ENCODE data around the gene NUP133. TPM values are rescaled to one million over a fixed set of nuclear protein-coding genes. Genes with fewer than 3 reads are reported as not detected.
"Not testable (repeated sequence)": the region's sequence is repeated elsewhere in the genome, so short reads cannot be mapped to it uniquely, and the experiment has no call there.

The NUP133 gene
- total RNA-seq, 1 experiment from 2014 or later, result 52.8 TPM

GRCh38 chr1:229418586-229418985, 89.6 kb downstream of the NUP133 start:
- DNase-seq (ENCODE audit: low spot score), result not testable (repeated sequence)

GRCh38 chr1:229412810-229413209, 95.3 kb downstream of the NUP133 start:
- not testable (repeated sequence) for DNase-seq (ENCODE audit: low spot score)

GRCh38 chr1:229412056-229412455, 96.1 kb downstream of the NUP133 start:
- DNase-seq (ENCODE audit: low spot score), result no peak

GRCh38 chr1:229411434-229412055, 96.6 kb downstream of the NUP133 start:
- DNase-seq (ENCODE audit: low spot score), result no peak

GRCh38 chr1:229410692-229411433, 97.3 kb downstream of the NUP133 start:
- DNase-seq (ENCODE audit: low spot score), result peak; percentile 97

GRCh38 chr1:229410370-229410691, 97.8 kb downstream of the NUP133 start:
- peak; percentile 21 for DNase-seq (ENCODE audit: low spot score)

GRCh38 chr1:229409616-229410369, 98.3 kb downstream of the NUP133 start:
- no peak for DNase-seq (ENCODE audit: low spot score)

GRCh38 chr1:229408458-229409037, 99.6 kb downstream of the NUP133 start:
- peak; percentile 35 for DNase-seq (ENCODE audit: low spot score)

- DNase-seq (ENCODE audit: low spot score), result no peak
Observed at GRCh38 chr1:229407206-229408026, 100.7 kb downstream of the NUP133 start.

- no peak for DNase-seq (ENCODE audit: low spot score)
Observed at GRCh38 chr1:229406798-229407197, 101.3 kb downstream of the NUP133 start.

GRCh38 chr1:229403573-229403972, 104.6 kb downstream of the NUP133 start:
- no peak for DNase-seq (ENCODE audit: low spot score)

GRCh38 chr1:229402993-229403392, 105.1 kb downstream of the NUP133 start:
- no peak for DNase-seq (ENCODE audit: low spot score)

GRCh38 chr1:229402329-229402728, 105.8 kb downstream of the NUP133 start:
- DNase-seq (ENCODE audit: low spot score), result not testable (repeated sequence)

- DNase-seq (ENCODE audit: low spot score), result no peak
Observed at GRCh38 chr1:229397762-229398161, 110.4 kb downstream of the NUP133 start.

GRCh38 chr1:229396585-229397206, 111.4 kb downstream of the NUP133 start:
- no peak for DNase-seq (ENCODE audit: low spot score)

GRCh38 chr1:229394517-229394916, 113.6 kb downstream of the NUP133 start:
- not testable (repeated sequence) for DNase-seq (ENCODE audit: low spot score)

- DNase-seq (ENCODE audit: low spot score), result no peak
Observed at GRCh38 chr1:229392936-229393335, 115.2 kb downstream of the NUP133 start.
